Epithelial cell of proximal tubule (primary cell): Measurements from ENCODE around the gene PRKAR2B. TPM values are rescaled to one million over a fixed set of nuclear protein-coding genes. Genes with fewer than 3 reads are reported as not detected.
A peak's percentile ranks its signal among the peaks of the same experiment; 100 is the strongest.

Source experiments
- DNase-seq: peaks from one replicate; pipeline ENCODE4 v3.0.0-alpha.2; 2011; ENCODE audit warnings: low read depth
- H3K4me3 ChIP-seq: 2 replicates; pipeline ENCODE4 v1.5.1; 2011; ENCODE audit warnings: low read depth, mild to moderate bottlenecking, low read length
- total RNA-seq: library from RNA; depleted of rRNA; stranded (reverse); fragments of >200 nt; gene quantifications from 2 replicates; pipeline ENCODE4 v1.2.3, GENCODE V29; 2015
- TF ChIP-seq, protein P1 (sequence below): conservative IDR thresholded peaks from 2 replicates; pipeline ENCODE4 v1.5.1; 2012; ENCODE audit warnings: low read depth, mild to moderate bottlenecking, low read length

The PRKAR2B gene
- total RNA-seq, 1 donor from 2014 or later = 5.2 TPM

DNA sequence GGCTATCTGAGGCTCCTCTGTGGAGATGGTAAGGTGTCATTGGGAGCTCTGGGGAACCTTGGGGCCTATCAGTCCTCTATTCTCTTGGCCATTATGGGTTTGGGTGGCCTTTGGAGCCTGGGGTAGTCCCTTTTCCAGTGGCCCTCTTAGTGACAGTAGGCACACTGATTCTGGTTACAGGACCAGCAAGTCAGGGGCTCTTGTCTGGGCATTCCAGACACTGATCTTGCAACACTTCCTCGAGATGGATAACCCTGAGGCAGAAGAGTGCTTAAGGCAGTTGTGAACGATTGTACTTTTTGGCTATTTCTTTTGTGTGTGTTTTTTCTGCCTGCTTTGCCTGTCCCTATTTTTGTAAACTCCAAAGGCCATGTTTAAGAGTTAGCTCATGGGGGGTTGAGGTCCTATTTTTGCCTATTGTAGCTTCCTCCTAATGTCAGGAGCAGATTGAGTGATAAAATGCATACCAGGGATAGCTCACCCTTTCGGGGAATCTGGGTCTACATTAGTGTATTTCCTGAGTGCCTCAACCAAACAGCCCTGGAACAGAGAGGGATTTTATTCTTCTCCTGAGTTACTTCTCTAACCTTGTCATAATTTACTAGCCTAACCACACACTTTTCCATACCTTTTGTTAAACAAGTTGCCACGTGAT lies 61.2 kb downstream of the PRKAR2B start:
- no peak for DNase-seq
- H3K4me3 ChIP-seq = no peak overlapping the region
- TF ChIP-seq, protein P1, sequence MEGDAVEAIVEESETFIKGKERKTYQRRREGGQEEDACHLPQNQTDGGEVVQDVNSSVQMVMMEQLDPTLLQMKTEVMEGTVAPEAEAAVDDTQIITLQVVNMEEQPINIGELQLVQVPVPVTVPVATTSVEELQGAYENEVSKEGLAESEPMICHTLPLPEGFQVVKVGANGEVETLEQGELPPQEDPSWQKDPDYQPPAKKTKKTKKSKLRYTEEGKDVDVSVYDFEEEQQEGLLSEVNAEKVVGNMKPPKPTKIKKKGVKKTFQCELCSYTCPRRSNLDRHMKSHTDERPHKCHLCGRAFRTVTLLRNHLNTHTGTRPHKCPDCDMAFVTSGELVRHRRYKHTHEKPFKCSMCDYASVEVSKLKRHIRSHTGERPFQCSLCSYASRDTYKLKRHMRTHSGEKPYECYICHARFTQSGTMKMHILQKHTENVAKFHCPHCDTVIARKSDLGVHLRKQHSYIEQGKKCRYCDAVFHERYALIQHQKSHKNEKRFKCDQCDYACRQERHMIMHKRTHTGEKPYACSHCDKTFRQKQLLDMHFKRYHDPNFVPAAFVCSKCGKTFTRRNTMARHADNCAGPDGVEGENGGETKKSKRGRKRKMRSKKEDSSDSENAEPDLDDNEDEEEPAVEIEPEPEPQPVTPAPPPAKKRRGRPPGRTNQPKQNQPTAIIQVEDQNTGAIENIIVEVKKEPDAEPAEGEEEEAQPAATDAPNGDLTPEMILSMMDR = no peak

DNA sequence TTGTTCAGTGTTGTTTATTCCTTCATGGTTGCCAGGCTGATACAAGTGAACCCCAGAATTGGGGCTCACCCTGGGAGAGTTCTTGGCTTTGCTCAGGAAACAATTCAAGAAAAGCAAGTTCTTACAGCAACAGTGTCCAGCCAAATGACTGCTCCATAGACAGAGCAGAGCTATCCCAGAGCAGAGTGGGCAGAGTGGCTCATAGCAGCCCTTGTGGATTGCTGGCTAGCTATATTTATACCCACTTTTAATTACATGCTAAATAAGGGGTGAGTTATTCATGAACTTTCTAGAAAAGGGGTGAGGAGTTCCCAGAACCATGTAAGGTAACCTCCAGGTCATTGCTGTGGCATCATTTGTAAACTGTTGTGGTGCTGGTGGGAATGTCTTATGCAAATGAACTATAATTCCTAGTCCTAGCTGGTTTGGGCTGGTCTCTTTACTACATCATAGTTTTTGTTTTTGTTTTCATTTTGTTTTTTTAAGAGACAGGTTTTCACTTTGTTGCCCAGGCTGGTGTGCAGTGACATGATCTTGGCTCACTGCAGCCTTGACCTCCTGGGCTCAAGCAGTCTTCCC lies 64.4 kb downstream of the PRKAR2B start:
- TF ChIP-seq, protein P1 = no peak
- no peak for DNase-seq
- no peak overlapping the region for H3K4me3 ChIP-seq

DNA sequence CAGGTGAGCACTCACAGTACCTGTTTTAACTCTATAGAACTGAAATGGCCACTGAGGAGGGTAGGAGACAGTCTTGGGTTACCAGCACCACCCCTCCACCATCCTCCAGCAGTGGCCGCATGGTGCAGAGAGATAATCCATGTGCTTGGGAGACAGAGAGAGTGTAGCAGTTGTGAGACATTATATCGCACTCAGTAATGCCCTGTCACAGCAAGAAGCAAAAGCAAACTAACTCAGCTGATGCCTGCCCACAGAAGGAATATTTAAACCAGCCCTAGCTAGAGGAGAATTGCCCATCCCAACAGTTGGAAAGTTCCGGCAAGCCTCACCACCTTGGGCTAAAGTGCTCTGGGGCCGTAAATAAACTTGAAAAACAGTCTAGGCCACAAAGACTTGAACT lies 65.5 kb downstream of the PRKAR2B start:
- no peak for DNase-seq
- no peak overlapping the region for H3K4me3 ChIP-seq
- TF ChIP-seq, protein P1 = no peak

DNA sequence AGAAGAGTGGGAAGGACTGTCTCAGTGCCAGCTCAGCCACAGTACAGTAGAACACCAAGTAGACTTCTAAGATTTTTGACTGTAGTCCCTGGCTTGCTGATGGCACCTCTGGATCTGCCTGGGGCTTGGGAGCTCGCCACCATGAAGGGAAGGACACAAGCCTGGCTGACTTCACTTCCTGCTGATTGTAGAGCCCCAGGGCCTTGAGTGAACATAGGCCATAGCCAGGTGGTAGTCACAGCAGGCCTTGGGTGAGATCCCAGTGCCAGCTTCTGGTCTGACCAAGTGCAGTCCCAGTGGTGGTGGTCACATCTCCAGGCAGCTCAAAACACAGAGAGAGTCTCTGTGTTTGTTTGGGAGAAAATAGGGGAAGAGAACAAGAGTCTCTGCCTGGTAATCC lies 66.7 kb downstream of the PRKAR2B start:
- no peak for DNase-seq
- H3K4me3 ChIP-seq = no peak overlapping the region
- TF ChIP-seq, protein P1 = no peak

DNA sequence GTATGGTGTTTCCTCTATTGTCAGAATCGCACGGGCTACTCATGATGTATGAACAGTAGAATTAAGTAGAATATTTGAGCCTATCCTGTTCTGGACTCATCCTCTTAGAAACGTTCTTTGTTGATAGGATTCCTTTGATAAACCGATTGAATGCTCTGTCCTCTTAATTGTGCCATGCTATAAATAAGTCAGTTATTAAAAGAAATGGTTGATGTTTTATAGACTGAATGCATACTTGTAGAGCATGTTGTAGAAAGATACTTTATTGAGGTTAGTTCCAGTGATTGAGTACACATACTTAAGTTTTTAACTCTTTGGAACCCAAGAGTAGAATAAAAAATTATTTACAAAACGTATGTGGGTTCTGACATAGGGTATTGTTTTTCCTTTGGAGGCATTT lies 69.4 kb downstream of the PRKAR2B start:
- H3K4me3 ChIP-seq = no peak overlapping the region
- DNase-seq = peak; percentile 68
- TF ChIP-seq, protein P1 = no peak

DNA sequence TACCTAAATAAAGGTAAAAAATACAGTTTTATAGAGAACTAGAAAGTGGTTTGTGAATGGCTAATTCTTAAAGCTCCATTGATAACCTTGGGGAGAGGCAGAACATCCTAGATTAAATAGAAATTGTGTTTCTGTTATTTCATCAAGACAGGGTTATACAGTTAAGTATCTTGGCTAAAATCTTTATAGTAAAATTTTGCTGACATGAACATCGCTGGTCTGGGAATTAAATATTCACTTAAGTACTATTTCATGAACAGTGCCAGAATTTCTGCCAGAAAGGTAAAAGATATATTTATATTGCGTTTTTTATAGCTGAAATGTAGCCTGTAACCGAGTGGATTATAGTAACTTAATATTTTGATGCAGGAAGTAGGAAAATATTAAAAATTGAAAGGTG lies 70.6 kb downstream of the PRKAR2B start:
- TF ChIP-seq, protein P1 = no peak
- no peak for DNase-seq

More for the DNA sequence above, 70.6 kb downstream of the PRKAR2B start:
- H3K4me3 ChIP-seq = no peak overlapping the region
